Hematopoietic multipotent progenitor cell treated with erythropoietin and hydrocortisone succinate and interleukin-3 and kit ligand, for 17 days (in vitro differentiated cells): ENCODE measurements around the gene CCNF.

Experiments used
- DNase-seq: peaks from one replicate; pipeline ENCODE4 v3.0.0-alpha.2; 2015; ENCODE audit warnings: low spot score

CCNF gene

DNA sequence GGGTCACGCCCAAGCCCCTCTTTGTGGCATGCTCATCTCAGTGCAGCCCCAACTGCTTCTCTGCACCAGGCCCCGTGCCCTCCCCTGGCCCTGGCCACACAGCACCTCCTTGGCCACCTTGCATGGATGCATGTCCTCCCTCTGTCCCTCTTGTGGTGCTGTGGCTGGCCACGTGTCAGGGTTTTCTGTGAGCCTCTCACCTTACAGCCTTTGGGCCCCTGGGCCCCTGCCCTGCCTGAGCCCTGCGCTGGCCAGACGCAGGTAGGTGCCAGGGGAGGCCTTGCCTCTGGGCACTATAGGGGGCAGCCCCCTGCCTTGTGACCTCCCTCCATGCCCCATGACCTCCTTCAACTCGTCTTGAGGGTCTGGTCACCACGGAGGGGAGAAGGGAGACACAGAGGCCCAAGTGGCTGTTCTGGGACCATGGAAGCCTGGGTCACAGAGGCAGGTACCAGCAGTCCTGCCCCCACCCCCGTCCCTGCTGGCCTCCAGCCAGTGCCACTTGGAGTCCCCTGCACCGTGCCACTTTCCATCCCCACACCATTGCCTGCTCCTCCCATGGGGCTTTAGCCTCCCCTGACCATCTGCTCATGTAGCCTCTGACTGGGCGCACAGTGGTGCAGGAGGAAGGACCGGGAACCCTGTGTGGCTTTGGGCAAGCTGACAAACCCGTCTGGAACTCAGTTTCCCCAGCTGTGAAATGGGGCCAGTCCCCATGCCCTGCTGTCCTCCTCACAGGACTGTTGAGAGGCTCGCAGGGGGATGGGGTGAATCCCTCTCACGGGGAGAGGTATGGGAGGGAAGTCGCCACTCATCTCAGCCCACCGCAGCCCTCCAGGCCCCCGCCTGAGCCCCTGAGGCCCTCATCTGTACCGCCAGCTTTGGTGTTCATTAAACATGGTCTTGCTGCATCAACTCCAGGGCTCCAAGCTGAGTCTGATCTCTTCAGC, 73.0 kb downstream of the CCNF start:
- DNase-seq: no peak

- no peak for DNase-seq
Observed at GRCh38 chr16:2505695-2506094, 76.4 kb downstream of the CCNF start.

GRCh38 chr16:2507052-2507659, 77.9 kb downstream of the CCNF start:
- DNase-seq: no peak

- no peak for DNase-seq
Observed at GRCh38 chr16:2507665-2508064, 78.4 kb downstream of the CCNF start.
